Ishikawa (cell line): ENCODE measurements around the gene NOP53.
"Not testable (repeated sequence)": the region's sequence is repeated elsewhere in the genome, so short reads cannot be mapped to it uniquely, and the experiment has no call there.

ENCODE experiments used
- CEBPB ChIP-seq: IDR thresholded peaks from 2 replicates; pipeline ENCODE4 v1.6.1; 2012
- CREB1 ChIP-seq: IDR thresholded peaks from 2 replicates; pipeline ENCODE4 v1.6.1; 2012; ENCODE audit warnings: low read depth
- EGR1 ChIP-seq: IDR thresholded peaks from 2 replicates; pipeline ENCODE4 v1.6.1; 2012
- EP300 ChIP-seq: IDR thresholded peaks from 2 replicates; pipeline ENCODE4 v1.6.1; 2012; ENCODE audit warnings: borderline replicate concordance
- FOXM1 ChIP-seq: IDR thresholded peaks from 2 replicates; pipeline ENCODE4 v1.6.1; 2012; ENCODE audit warnings: low read depth, borderline replicate concordance
- MAX ChIP-seq: IDR thresholded peaks from 2 replicates; pipeline ENCODE4 v1.6.1; 2012
- NFIC ChIP-seq: IDR thresholded peaks from 2 replicates; pipeline ENCODE4 v1.6.1; 2012
- RAD21 ChIP-seq: IDR thresholded peaks from 2 replicates; pipeline ENCODE4 v1.6.1; 2012; ENCODE audit warnings: low read depth
- REST ChIP-seq: IDR thresholded peaks from 2 replicates; pipeline ENCODE4 v1.6.1; 2012; ENCODE audit warnings: low read depth, mild to moderate bottlenecking
- TAF1 ChIP-seq: IDR thresholded peaks from 2 replicates; pipeline ENCODE4 v1.6.1; 2012; ENCODE audit warnings: low read depth, mild to moderate bottlenecking
- TCF12 ChIP-seq: IDR thresholded peaks from 2 replicates; pipeline ENCODE4 v1.6.1; 2012; ENCODE audit warnings: low read depth
- TEAD4 ChIP-seq: IDR thresholded peaks from 2 replicates; pipeline ENCODE4 v1.6.1; 2012
- USF1 ChIP-seq: IDR thresholded peaks from 2 replicates; pipeline ENCODE4 v1.6.1; 2012
- YY1 ChIP-seq: IDR thresholded peaks from 2 replicates; pipeline ENCODE4 v1.6.1; 2012; ENCODE audit warnings: low read depth
- ZBTB7A ChIP-seq: IDR thresholded peaks from 2 replicates; pipeline ENCODE4 v1.6.1; 2012; ENCODE audit warnings: low read depth

NOP53 gene

GRCh38 chr19:47801270-47801669 lies 55.9 kb downstream of the NOP53 start:
- no peak for TF ChIP-seq ZBTB7A

- TF ChIP-seq RAD21 (no peak), FOXM1 (no peak), CREB1 (no peak), TCF12 (no peak)
These were observed 57.2 kb downstream of the NOP53 start for GRCh38 chr19:47802521-47803043.

GRCh38 chr19:47804451-47804850 lies 59.1 kb downstream of the NOP53 start, which contains the start of gene TPRX1:
TSS of gene TPRX1 (minus strand) at chr19:47804551. CDS start at chr19:47804539, 12 bp downstream.
- not testable (repeated sequence) for TF ChIP-seq FOXM1, YY1, USF1

- TF ChIP-seq CEBPB (no peak), USF1 (no peak), FOXM1 (no peak), CREB1 (no peak), TEAD4 (no peak), ZBTB7A (no peak), NFIC (no peak), EGR1 (no peak), MAX (no peak), TAF1 (no peak), TCF12 (no peak)
These were observed 60.0 kb downstream of the NOP53 start for GRCh38 chr19:47805313-47805712.

GRCh38 chr19:47806435-47806834 lies 61.1 kb downstream of the NOP53 start:
- no peak for TF ChIP-seq MAX
- no peak for TF ChIP-seq TAF1
- no peak for TF ChIP-seq REST
- TF ChIP-seq RAD21: no peak
- TF ChIP-seq EGR1: no peak
- TF ChIP-seq EP300: no peak
- TF ChIP-seq TCF12: no peak
- TF ChIP-seq FOXM1: no peak
- TF ChIP-seq TEAD4: no peak
- no peak for TF ChIP-seq CREB1
- TF ChIP-seq CEBPB: no peak
- TF ChIP-seq YY1: no peak
- TF ChIP-seq NFIC: no peak
- TF ChIP-seq USF1: no peak
- no peak for TF ChIP-seq ZBTB7A
